ENCODE data around the gene WWTR1. TPM values are rescaled to one million over a fixed set of nuclear protein-coding genes. Genes with fewer than 3 reads are reported as not detected.

The WWTR1 gene
- total and polyA plus RNA-seq, 2 of the 8 experiments (the other 6 are each of a cell fraction or from before 2014, with no cell fraction given): 15.7 to 18.6 TPM

DNA sequence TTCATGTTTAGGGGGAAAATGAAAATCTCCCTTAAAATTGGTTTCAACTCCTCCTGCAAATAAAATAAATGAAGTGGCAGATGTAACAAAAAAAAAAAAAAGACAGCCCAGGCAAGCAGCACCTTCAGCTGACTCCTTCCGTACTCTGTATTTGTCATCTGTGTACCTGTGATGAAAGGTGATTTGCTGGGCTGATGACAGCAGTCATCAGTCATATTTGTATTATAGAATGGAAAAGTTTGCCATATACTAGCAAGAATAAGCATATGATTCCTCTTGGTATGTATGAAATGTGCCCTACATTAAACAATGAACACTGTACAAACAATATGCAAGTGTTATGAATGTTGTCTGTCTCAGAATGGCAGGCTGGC is 44.1 kb upstream of the WWTR1 start (continued):
- TF ChIP-seq SAP30 (IDR thresholded peaks at IDR 0.05; ENCODE audit: insufficient read depth, insufficient replicate concordance, low read length): no peak
- TF ChIP-seq, protein P1, sequence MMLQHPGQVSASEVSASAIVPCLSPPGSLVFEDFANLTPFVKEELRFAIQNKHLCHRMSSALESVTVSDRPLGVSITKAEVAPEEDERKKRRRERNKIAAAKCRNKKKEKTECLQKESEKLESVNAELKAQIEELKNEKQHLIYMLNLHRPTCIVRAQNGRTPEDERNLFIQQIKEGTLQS (IDR thresholded peaks at IDR 0.05; ENCODE audit: insufficient read depth, low read depth, low read length): no peak
- no peak for TF ChIP-seq PHF8 (conservative IDR thresholded peaks at IDR 0.05; ENCODE audit: low read depth, low read length)
- TF ChIP-seq CBX8 (IDR thresholded peaks at IDR 0.05; ENCODE audit: borderline replicate concordance, low read depth, low read length): no peak
